Mammary epithelial cell (primary cell): ENCODE data around the gene FREY1.

Experiments used
- EZH2 ChIP-seq: IDR thresholded peaks from 2 replicates; pipeline ENCODE4 v1.6.1; 2012; ENCODE audit warnings: low read length, inconsistent platforms, borderline replicate concordance
- TF ChIP-seq, protein P1 (sequence below), 2 donors: IDR thresholded peaks in 1 of 2; conservative IDR thresholded peaks in 1 of 2; 2 replicates each; pipeline ENCODE4 v1.5.1; 2011 to 2012; ENCODE audit warnings: inconsistent platforms in 2 of 2, low read length in 2 of 2, mild to moderate bottlenecking in 2 of 2, control low read depth in 1 of 2, low read depth in 1 of 2; ENCODE audit not compliant: insufficient read depth in 1 of 2; ENCODE audit errors: extremely low read depth in 1 of 2

DNA sequence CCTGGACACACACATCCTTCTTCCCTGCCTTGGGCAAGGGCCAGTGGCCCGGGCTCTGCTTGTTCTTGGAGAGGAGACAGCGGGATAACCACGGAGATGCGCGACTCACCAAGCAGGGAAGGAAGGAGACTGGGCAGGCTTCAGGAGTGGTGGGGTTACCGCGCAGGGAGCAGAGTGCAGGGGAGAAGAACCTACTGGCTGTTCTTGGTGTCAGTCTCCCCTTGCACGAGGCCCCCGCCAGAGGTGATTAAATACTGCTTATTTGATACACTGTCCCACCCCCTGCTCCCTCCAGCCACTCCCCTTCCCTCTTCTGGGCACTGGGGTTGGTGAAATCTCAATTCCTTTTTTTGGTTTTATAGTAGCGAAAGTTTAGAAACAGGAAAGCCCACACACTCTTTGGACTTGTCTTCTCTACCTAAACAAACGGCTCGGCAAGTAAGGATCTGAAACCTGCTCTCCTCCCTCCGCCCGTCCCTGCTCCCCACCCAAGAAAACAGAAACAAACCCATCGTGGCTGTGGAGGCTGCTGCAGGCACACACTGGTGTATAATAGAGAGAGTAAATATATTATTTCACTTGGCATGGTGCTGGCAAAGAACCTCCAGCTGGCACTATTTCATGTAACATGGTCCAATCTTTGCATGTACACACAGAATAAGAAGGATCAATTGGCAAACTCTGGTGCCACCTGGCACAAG, 26.2 kb upstream of the FREY1 start:
- TF ChIP-seq, protein P1, sequence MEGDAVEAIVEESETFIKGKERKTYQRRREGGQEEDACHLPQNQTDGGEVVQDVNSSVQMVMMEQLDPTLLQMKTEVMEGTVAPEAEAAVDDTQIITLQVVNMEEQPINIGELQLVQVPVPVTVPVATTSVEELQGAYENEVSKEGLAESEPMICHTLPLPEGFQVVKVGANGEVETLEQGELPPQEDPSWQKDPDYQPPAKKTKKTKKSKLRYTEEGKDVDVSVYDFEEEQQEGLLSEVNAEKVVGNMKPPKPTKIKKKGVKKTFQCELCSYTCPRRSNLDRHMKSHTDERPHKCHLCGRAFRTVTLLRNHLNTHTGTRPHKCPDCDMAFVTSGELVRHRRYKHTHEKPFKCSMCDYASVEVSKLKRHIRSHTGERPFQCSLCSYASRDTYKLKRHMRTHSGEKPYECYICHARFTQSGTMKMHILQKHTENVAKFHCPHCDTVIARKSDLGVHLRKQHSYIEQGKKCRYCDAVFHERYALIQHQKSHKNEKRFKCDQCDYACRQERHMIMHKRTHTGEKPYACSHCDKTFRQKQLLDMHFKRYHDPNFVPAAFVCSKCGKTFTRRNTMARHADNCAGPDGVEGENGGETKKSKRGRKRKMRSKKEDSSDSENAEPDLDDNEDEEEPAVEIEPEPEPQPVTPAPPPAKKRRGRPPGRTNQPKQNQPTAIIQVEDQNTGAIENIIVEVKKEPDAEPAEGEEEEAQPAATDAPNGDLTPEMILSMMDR (conservative IDR thresholded peaks at IDR 0.05 in 1 of 2, IDR thresholded peaks at IDR 0.05 in 1 of 2; ENCODE audit: extremely low read depth in 1 of 2, insufficient read depth in 1 of 2, low read depth in 1 of 2, low read length in 2 of 2): no peak
- TF ChIP-seq EZH2: no peak
